ENCODE results near the gene TADA2B. TPM values are rescaled to one million over a fixed set of nuclear protein-coding genes. Genes with fewer than 3 reads are reported as not detected.

Gene TADA2B
- total and polyA plus RNA-seq, 2 of the 4 experiments (the other 2 are of a cell fraction): 6.1 to 8.6 TPM

- BruUV-seq (replicated peaks): no TSS peak
- Histone ChIP-seq H3K36me3 (ENCODE audit: control insufficient read depth, insufficient read depth, low read length) (peaks cover 31% of the 10 kb centered on the region), H3K4me2 (ENCODE audit: low read depth, low read length) (no peak overlapping the region), H3K4me1 (ENCODE audit: control insufficient read depth, insufficient read depth, low read length) (no peaks in the 10 kb centered on the region; the same call in 1 of the 2 replicates), H3K9ac (ENCODE audit: low read depth, low read length) (no peak overlapping the region), H2BK15ac (ENCODE audit: low read depth, low read length) (no peak overlapping the region), H3K56ac (ENCODE audit: extremely low read depth, insufficient read depth, low read length) (no peak overlapping the region), H3K9me1 (ENCODE audit: insufficient read depth, low read length) (peaks cover 16% of the 10 kb centered on the region), H3K79me1 (ENCODE audit: low read depth in 1 of 2, low read length in 2 of 2) (peaks cover 25 to 85% of the 10 kb centered on the region in 2 experiments; a peak in 3 of 4 replicates), H3K27ac (ENCODE audit: insufficient read depth, low read length) (no peak overlapping the region), H4K91ac (ENCODE audit: insufficient read depth, low read depth, low read length) (no peak overlapping the region), H3K18ac (ENCODE audit: low read depth, low read length) (no peak overlapping the region), H2BK5ac (ENCODE audit: low read depth, low read length, poor library complexity, severe bottlenecking) (no peak overlapping the region), H4K5ac (ENCODE audit: low read depth, low read length) (no peak overlapping the region), H3K4ac (ENCODE audit: low read depth, low read length) (no peak overlapping the region), H2BK20ac (ENCODE audit: low read depth, low read length) (no peak overlapping the region), H2AK9ac (replicated peaks; ENCODE audit: low read depth, low read length, poor library complexity) (no peak overlapping the region), H3K4me3 (ENCODE audit: insufficient read depth, low read depth, low read length) (no peak overlapping the region), H3K14ac (replicated peaks; ENCODE audit: low read depth, low read length) (no peak overlapping the region), H2AFZ (replicated peaks; ENCODE audit: low read length, poor library complexity) (no peak overlapping the region), H3K9me3 (ENCODE audit: control insufficient read depth, insufficient read depth, low read length) (no peaks in the 10 kb centered on the region), H3K23ac (ENCODE audit: low read depth, low read length) (no peak overlapping the region), H2BK120ac (ENCODE audit: low read depth, low read length) (no peak overlapping the region), H2AK5ac (ENCODE audit: low read depth, low read length) (no peak overlapping the region), H4K20me1 (ENCODE audit: insufficient read depth, low read length) (peaks cover 66% of the 10 kb centered on the region), H3K27me3 (ENCODE audit: control insufficient read depth, insufficient read depth, low read length) (no peaks in the 10 kb centered on the region), H4K8ac (ENCODE audit: low read depth in 2 of 2, low read length in 2 of 2) (no peak overlapping the region)
- dilution Hi-C loops (cut with HindIII; ENCODE audit: low sequenced_read_pairs, unreplicated experiment) (no loop called here), in situ Hi-C loops (cut with MboI; ENCODE audit: low sequenced_read_pairs) (no loop called here), intact Hi-C loops (cut with micrococcal nuclease) (no loop called here)
- POLR2A ChIA-PET (ENCODE audit: unreplicated experiment): interaction anchor here (0.8 kb wide), 1 partner anchor 9 kb away, joined by 4 read pairs; the partner anchor contains the start of gene TADA2B
- CTCF ChIA-PET: interaction anchor here (0.6 kb wide), 1 partner anchor 321 kb away, joined by 4 read pairs; no protein-coding TSS in a partner anchor
- ATAC-seq (ENCODE audit: low read depth): no peak
- DNase-seq: no peak
- 90% methylated on average over 5 of the region's 14 CpGs; no CpG with 5 or more reads in 1 of the 2 experiments for WGBS, 2 experiments (ENCODE audit: extremely low coverage in 2 of 2, insufficient read length in 1 of 2)
- no peak for TF ChIP-seq NFE2L2 (IDR thresholded peaks at IDR 0.05; ENCODE audit: low read depth, low read length)
- TF ChIP-seq CHD1 (IDR thresholded peaks at IDR 0.05; ENCODE audit: low read depth, low read length): no peak
- TF ChIP-seq USF2 (IDR thresholded peaks at IDR 0.05; ENCODE audit: low read depth, low read length): no peak
- no peak for TF ChIP-seq MXI1 (IDR thresholded peaks at IDR 0.05; ENCODE audit: borderline replicate concordance, low read depth, low read length)
- no peak for TF ChIP-seq CEBPB (IDR thresholded peaks at IDR 0.05; ENCODE audit: low read depth, low read length)
- TF ChIP-seq MAFK (IDR thresholded peaks at IDR 0.05; ENCODE audit: low read depth, low read length): no peak
- no peak for TF ChIP-seq SMC3 (IDR thresholded peaks at IDR 0.05; ENCODE audit: low read depth, low read length)
- TF ChIP-seq BHLHE40 (IDR thresholded peaks at IDR 0.05; ENCODE audit: low read depth, low read length): no peak
Measured at GRCh38 chr4:7051905-7052304, 8.7 kb downstream of the TADA2B start.

All from IMR-90 (cell line).